ENCODE results near the gene GNAI2. TPM values are rescaled to one million over a fixed set of nuclear protein-coding genes. Genes with fewer than 3 reads are reported as not detected.
A peak's percentile ranks its signal among the peaks of the same experiment; 100 is the strongest.

Gene GNAI2
- total RNA-seq, 1 donor from 2014 or later, result 176 TPM

DNA sequence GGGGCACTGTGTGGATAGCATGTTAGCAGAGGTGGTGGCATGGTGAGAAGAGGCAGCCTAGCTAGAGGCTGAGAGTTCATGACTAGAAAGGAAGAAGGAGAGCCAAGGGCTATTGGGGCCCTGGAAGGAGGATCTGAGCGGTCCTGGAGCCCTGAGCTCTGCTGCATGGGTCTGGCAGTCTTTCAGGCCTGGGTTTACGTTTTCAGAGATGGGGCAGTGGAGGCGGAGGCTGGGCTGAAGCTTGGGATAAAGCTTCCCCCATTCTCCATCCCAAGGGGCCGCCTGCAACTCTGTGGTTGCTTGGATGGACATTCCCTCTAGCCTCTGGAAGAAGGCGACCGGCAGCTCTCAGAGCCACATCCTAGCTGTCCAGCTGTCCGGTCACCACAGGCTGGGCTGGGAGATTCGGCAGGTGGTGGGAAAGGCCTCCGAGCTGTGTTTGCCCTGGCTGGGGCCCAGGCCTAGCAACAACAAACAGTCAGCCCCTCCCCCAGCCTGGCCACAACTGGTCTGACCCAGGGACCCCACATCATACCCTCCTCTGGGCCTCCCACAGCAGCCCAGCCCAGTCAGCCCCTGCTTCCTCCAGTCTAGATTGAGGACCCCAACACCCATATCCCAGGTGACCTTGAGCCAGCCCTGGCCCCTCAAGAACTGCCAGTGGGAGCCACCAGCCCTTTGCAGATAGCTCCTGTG, 32.7 kb upstream of the GNAI2 start:
- Mint-ChIP-seq H3K9me3 (no peaks in the 10 kb centered on the region), H3K4me1 (peaks cover 9% of the 10 kb centered on the region), H3K27ac (ENCODE audit: unreplicated experiment) (no peak overlapping the region), H3K36me3 (ENCODE audit: low read depth) (no peaks in the 10 kb centered on the region), H3K27me3 (ENCODE audit: low read depth) (peaks cover 47% of the 10 kb centered on the region), H3K4me3 (peak overlapping the region; percentile 56)
- TF ChIP-seq, protein P1, sequence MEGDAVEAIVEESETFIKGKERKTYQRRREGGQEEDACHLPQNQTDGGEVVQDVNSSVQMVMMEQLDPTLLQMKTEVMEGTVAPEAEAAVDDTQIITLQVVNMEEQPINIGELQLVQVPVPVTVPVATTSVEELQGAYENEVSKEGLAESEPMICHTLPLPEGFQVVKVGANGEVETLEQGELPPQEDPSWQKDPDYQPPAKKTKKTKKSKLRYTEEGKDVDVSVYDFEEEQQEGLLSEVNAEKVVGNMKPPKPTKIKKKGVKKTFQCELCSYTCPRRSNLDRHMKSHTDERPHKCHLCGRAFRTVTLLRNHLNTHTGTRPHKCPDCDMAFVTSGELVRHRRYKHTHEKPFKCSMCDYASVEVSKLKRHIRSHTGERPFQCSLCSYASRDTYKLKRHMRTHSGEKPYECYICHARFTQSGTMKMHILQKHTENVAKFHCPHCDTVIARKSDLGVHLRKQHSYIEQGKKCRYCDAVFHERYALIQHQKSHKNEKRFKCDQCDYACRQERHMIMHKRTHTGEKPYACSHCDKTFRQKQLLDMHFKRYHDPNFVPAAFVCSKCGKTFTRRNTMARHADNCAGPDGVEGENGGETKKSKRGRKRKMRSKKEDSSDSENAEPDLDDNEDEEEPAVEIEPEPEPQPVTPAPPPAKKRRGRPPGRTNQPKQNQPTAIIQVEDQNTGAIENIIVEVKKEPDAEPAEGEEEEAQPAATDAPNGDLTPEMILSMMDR (conservative IDR thresholded peaks at IDR 0.05), result no peak
- DNase-seq (ENCODE audit: low read depth, low spot score), result no peak

- Mint-ChIP-seq H3K4me1 (peaks cover 14% of the 10 kb centered on the region), H3K4me3 (peak overlapping the region; percentile 56), H3K27ac (ENCODE audit: unreplicated experiment) (no peak overlapping the region), H3K9me3 (no peaks in the 10 kb centered on the region), H3K27me3 (ENCODE audit: low read depth) (peaks cover 52% of the 10 kb centered on the region), H3K36me3 (ENCODE audit: low read depth) (no peaks in the 10 kb centered on the region)
- TF ChIP-seq, protein P1 (conservative IDR thresholded peaks at IDR 0.05), result no peak
- DNase-seq (ENCODE audit: low read depth, low spot score), result no peak
Observed at GRCh38 chr3:50203809-50204803, 31.9 kb upstream of the GNAI2 start.

GRCh38 chr3:50204804-50205412, 31.1 kb upstream of the GNAI2 start, which contains the start of gene SLC38A3:
Gene SLC38A3, plus strand, starts transcription at chr3:50205271. Its CDS starts 8,929 bp downstream, at chr3:50214200.
- Mint-ChIP-seq H3K27me3 (ENCODE audit: low read depth) (peaks cover 49% of the 10 kb centered on the region), H3K4me1 (peaks cover 14% of the 10 kb centered on the region)

GRCh38 chr3:50205413-50206276, 30.4 kb upstream of the GNAI2 start:
- Mint-ChIP-seq H3K27ac (ENCODE audit: unreplicated experiment) (no peak overlapping the region), H3K4me3 (peak overlapping the region; percentile 27), H3K36me3 (ENCODE audit: low read depth) (no peaks in the 10 kb centered on the region), H3K9me3 (no peaks in the 10 kb centered on the region), H3K27me3 (ENCODE audit: low read depth) (peaks cover 49% of the 10 kb centered on the region), H3K4me1 (peaks cover 14% of the 10 kb centered on the region)
- TF ChIP-seq, protein P1 (conservative IDR thresholded peaks at IDR 0.05), result no peak
- peak; percentile 35 for DNase-seq (ENCODE audit: low read depth, low spot score)

More at GRCh38 chr3:50204804-50205412, 31.1 kb upstream of the GNAI2 start, which contains the start of gene SLC38A3:
- Mint-ChIP-seq H3K4me3 (peak within 1 kb of the TSS; percentile 41), H3K9me3 (no peaks in the 10 kb centered on the region), H3K27ac (ENCODE audit: unreplicated experiment) (no peak within 1 kb of the TSS), H3K36me3 (ENCODE audit: low read depth) (no peaks in the 10 kb centered on the region)
- DNase-seq (ENCODE audit: low read depth, low spot score), result peak; percentile 48
- TF ChIP-seq, protein P1 (conservative IDR thresholded peaks at IDR 0.05), result no peak

All from neural crest cell (in vitro differentiated cells).